WERI-Rb-1 (cell line): ENCODE data around the gene MTURN.

Source experiments
- DNase-seq: peaks from one replicate; pipeline ENCODE4 v3.0.0-alpha.2; 2020
- H3K27ac ChIP-seq: fragments of 250-450 bp; sonication (Bioruptor Pico); 2 replicates; pipeline ENCODE4 v1.5.1; 2020; ENCODE audit warnings: mild to moderate bottlenecking, moderate library complexity
- H3K27me3 ChIP-seq: fragments of 250-450 bp; sonication (Bioruptor Pico); 2 replicates; pipeline ENCODE4 v1.5.1; 2021; ENCODE audit warnings: mild to moderate bottlenecking, low read depth, moderate library complexity; ENCODE audit not compliant: insufficient read depth, severe bottlenecking
- H3K36me3 ChIP-seq: fragments of 250-450 bp; sonication (Bioruptor Pico); 2 replicates; pipeline ENCODE4 v1.5.1; 2020; ENCODE audit warnings: mild to moderate bottlenecking, moderate library complexity
- H3K4me3 ChIP-seq: 2 replicates; pipeline ENCODE4 v1.5.1; 2011; ENCODE audit warnings: low read depth, mild to moderate bottlenecking, control low read depth, low read length
- H3K9me3 ChIP-seq: fragments of 250-450 bp; sonication (Bioruptor Pico); 2 replicates; pipeline ENCODE4 v1.5.1; 2021; ENCODE audit warnings: mild to moderate bottlenecking, moderate library complexity; ENCODE audit not compliant: severe bottlenecking
- CTCF ChIP-seq: IDR thresholded peaks from 2 replicates; pipeline ENCODE4 v1.5.1; 2011; ENCODE audit warnings: low read depth, mild to moderate bottlenecking, control low read depth, inconsistent platforms, low read length

Gene MTURN

DNA sequence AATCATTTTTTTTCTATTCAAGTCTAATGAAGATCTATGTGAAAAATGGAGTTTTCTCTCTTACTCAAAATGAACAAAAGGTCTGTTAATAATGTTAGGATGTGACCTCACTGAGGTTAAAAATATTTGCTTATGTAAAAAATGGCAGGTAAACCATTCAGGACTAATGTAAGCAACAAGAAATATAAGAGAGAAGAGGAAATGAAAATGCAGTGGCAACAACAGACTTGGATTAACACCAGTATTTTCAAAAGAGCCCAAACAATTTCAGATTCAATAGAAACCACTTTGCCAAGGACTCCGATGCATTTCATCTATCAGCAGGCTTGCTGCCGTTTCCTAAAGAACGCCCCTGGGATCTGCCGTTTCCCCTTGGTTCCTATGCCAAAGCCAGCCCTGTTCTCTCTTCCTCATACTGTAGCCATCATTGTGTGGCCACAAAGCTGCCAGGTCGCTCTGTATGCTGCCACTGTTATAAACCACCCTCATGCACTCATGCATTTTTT lies 66.4 kb downstream of the MTURN start:
- H3K27ac ChIP-seq: no peak overlapping the region
- H3K9me3 ChIP-seq: peaks cover 14% of the 10 kb centered on the region
- no peaks in the 10 kb centered on the region for H3K27me3 ChIP-seq
- no peak for TF ChIP-seq CTCF
- no peak for DNase-seq
- H3K4me3 ChIP-seq: no peak overlapping the region
- H3K36me3 ChIP-seq: no peaks in the 10 kb centered on the region

DNA sequence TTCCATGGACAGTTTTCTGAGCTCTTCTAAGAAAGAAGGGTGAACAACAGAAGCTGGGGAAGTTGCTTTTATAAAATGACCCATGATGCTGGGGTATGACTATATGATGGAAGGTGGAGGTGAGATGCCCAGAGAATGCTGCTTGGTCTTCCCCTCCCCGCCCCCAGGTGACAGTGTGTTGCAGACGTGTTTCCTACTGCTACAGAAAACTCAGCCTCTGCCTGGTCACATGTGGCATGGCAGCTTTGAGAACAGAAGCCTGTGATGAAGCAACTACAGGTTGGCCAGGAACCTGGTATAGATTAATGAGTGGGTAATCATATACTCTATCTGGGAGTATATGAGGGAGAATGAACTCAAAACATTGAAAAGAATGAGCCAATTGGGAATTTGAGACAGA lies 67.1 kb downstream of the MTURN start:
- no peak overlapping the region for H3K27ac ChIP-seq
- DNase-seq: no peak
- no peak overlapping the region for H3K4me3 ChIP-seq
- no peak for TF ChIP-seq CTCF
- no peaks in the 10 kb centered on the region for H3K36me3 ChIP-seq
- peaks cover 7% of the 10 kb centered on the region for H3K9me3 ChIP-seq
- H3K27me3 ChIP-seq: no peaks in the 10 kb centered on the region

DNA sequence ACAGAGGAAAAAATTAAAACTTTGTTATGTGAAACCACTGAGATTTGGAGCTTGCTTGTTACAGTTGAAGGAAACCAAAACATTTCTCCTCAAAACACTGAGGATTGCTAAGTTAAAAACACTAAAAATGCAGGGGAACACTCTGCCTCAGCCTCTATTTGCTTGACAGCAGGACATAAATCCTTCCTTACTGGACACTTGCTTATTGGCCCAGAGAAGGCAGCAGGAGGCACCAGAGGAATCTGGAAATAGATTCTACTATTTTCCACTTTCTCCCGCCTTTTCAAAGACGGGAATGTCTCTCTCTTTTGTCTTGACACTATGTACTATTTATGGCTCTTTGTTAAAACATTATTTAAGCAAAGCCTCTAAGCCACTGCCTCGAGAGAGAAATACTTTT lies 67.9 kb downstream of the MTURN start:
- H3K4me3 ChIP-seq: no peak overlapping the region
- H3K9me3 ChIP-seq: no peaks in the 10 kb centered on the region
- no peaks in the 10 kb centered on the region for H3K36me3 ChIP-seq
- no peak overlapping the region for H3K27ac ChIP-seq
- no peak for DNase-seq
- H3K27me3 ChIP-seq: no peaks in the 10 kb centered on the region
- TF ChIP-seq CTCF: no peak

DNA sequence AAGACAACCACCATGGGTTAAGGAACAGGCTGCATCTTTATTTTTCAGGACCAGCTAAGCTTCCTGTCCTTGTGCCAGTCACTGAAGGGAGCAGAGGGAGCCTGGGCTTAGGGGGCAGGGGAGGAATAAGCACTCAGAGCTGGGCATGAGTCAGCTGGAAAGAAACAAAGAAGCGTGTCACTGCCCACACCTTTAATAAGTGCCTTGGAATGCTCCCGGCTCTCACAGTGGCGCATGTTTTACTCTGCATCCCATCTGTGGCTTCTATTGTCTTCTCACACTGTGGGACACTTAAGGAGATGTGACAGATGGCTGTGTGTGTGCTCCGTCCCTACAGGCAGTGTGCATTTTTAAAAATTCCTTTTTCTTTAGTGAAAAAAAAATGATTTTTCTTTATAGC lies 71.7 kb downstream of the MTURN start:
- TF ChIP-seq CTCF: no peak
- Histone ChIP-seq H3K27ac (peak overlapping the region; percentile 27), H3K9me3 (no peaks in the 10 kb centered on the region), H3K36me3 (no peaks in the 10 kb centered on the region), H3K4me3 (peak overlapping the region; percentile 27), H3K27me3 (no peaks in the 10 kb centered on the region)
- peak; percentile 30 for DNase-seq

DNA sequence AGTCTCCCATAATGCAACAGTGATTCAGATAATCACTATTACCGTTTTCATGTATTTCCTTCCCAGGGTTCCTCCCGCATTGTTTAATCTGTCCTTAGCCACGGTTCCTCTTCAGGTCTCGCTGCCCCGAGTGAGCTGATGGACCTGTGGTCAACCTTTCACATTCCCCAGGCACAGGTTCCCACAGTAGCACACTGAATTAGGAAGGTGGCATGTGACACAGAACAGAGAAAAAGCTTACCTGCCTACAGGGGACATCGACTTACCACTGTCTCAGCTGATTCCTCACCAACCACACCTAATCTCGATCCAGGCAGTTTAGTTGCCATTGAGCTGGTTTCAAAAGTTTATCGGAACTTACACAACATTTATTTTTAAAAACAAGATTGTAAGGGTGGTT lies 72.2 kb downstream of the MTURN start:
- peak overlapping the region; percentile 27 for H3K4me3 ChIP-seq
- no peak for DNase-seq
- TF ChIP-seq CTCF: no peak
- no peaks in the 10 kb centered on the region for H3K36me3 ChIP-seq
- H3K27me3 ChIP-seq: no peaks in the 10 kb centered on the region
- peak overlapping the region; percentile 27 for H3K27ac ChIP-seq
- H3K9me3 ChIP-seq: no peaks in the 10 kb centered on the region

- H3K9me3 ChIP-seq: no peaks in the 10 kb centered on the region
- no peak overlapping the region for H3K4me3 ChIP-seq
- peak overlapping the region; percentile 6; the same call in 1 of the 2 replicates for H3K27ac ChIP-seq
- DNase-seq: no peak
- no peaks in the 10 kb centered on the region for H3K36me3 ChIP-seq
- no peaks in the 10 kb centered on the region for H3K27me3 ChIP-seq
- no peak for TF ChIP-seq CTCF
These were observed 72.6 kb downstream of the MTURN start for GRCh38 chr7:30207376-30207775.
